KMS-11 (cell line): ENCODE data around the gene PRSS12.

ENCODE experiments used
- H2AFZ ChIP-seq: fragments of 200-600 bp; sonication (generic); 2 replicates; pipeline ENCODE4 v1.6.1; 2016; ENCODE audit warnings: antibody characterized with exemption, mixed run types, low read depth
- H3K27ac ChIP-seq: fragments of 200-600 bp; sonication (generic); 2 replicates; pipeline ENCODE4 v1.6.1; 2016; ENCODE audit warnings: mild to moderate bottlenecking, mixed run types
- H3K27me3 ChIP-seq: fragments of 200-600 bp; sonication (generic); 2 replicates; pipeline ENCODE4 v1.6.1; 2017; ENCODE audit warnings: mild to moderate bottlenecking, low read depth, mixed run types, moderate library complexity; ENCODE audit not compliant: insufficient read depth
- H3K36me3 ChIP-seq: fragments of 200-600 bp; sonication (generic); 2 replicates; pipeline ENCODE4 v1.6.1; 2017; ENCODE audit warnings: mild to moderate bottlenecking, mixed run types; ENCODE audit not compliant: insufficient read depth
- H3K4me1 ChIP-seq: fragments of 200-600 bp; sonication (generic); 2 replicates; pipeline ENCODE4 v1.6.1; 2016; ENCODE audit warnings: mild to moderate bottlenecking, low read depth, mixed run types; ENCODE audit not compliant: poor library complexity, severe bottlenecking
- H3K4me2 ChIP-seq: fragments of 200-600 bp; sonication (generic); 2 replicates; pipeline ENCODE4 v1.7.0; 2016; ENCODE audit warnings: mild to moderate bottlenecking, mixed run types
- H3K4me3 ChIP-seq: fragments of 200-600 bp; sonication (generic); IDR thresholded peaks from 2 replicates; pipeline ENCODE4 v1.6.1; 2017; ENCODE audit warnings: low read depth, low read length, mixed read lengths; ENCODE audit not compliant: insufficient read depth
- H3K79me2 ChIP-seq: fragments of 200-600 bp; sonication (generic); 2 replicates; pipeline ENCODE4 v1.6.1; 2016; ENCODE audit warnings: low read depth, mixed run types; ENCODE audit not compliant: insufficient read depth
- H3K9ac ChIP-seq: fragments of 200-600 bp; sonication (generic); 2 replicates; pipeline ENCODE4 v1.6.1; 2016; ENCODE audit warnings: mild to moderate bottlenecking, mixed run types
- H4K20me1 ChIP-seq: fragments of 200-600 bp; sonication (generic); 2 replicates; pipeline ENCODE4 v1.6.1; 2016; ENCODE audit warnings: mild to moderate bottlenecking, mixed run types; ENCODE audit not compliant: insufficient read depth
- CTCF ChIP-seq: fragments of 200-600 bp; sonication (generic); conservative IDR thresholded peaks from 2 replicates; pipeline ENCODE4 v1.6.1; 2017; ENCODE audit warnings: low read depth, mild to moderate bottlenecking, antibody characterized with exemption, low read length, moderate library complexity, mixed read lengths

PRSS12 gene

DNA sequence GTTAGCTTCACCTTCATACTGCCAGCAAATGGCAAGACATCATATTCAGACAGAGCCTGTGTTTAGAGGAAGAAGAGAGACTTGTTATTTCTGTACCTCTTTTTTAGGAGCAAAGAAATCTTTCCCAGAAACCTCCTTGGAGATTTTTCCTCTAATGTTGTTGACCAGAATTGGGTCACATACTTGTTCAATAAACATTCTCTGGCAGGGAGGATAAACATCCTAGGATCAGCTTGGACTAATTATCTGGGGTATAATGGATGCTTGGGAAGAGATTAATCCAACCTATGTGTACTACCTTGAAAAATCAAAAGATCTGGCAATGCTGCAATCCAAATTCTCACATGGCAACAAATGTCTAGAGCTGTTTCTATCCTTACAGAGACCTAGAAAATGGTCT lies 8.4 kb upstream of the PRSS12 start:
- H3K4me1 ChIP-seq, result no peaks in the 10 kb centered on the region
- no peak overlapping the region for H3K4me2 ChIP-seq
- no peak overlapping the region for H2AFZ ChIP-seq
- H3K9ac ChIP-seq, result no peak overlapping the region
- no peaks in the 10 kb centered on the region for H3K27me3 ChIP-seq
- H3K36me3 ChIP-seq, result no peaks in the 10 kb centered on the region
- no peak overlapping the region for H3K27ac ChIP-seq
- no peaks in the 10 kb centered on the region for H4K20me1 ChIP-seq
- no peaks in the 10 kb centered on the region for H3K79me2 ChIP-seq
- H3K4me3 ChIP-seq, result no peak overlapping the region
- TF ChIP-seq CTCF, result no peak

- no peak for TF ChIP-seq CTCF
- Histone ChIP-seq H3K27me3 (no peaks in the 10 kb centered on the region), H3K9ac (no peak overlapping the region), H3K4me1 (no peaks in the 10 kb centered on the region), H3K79me2 (no peaks in the 10 kb centered on the region), H3K36me3 (no peaks in the 10 kb centered on the region), H2AFZ (no peak overlapping the region), H3K4me2 (no peak overlapping the region), H3K4me3 (no peak overlapping the region), H3K27ac (no peak overlapping the region), H4K20me1 (no peaks in the 10 kb centered on the region)
These were observed 7.3 kb upstream of the PRSS12 start for GRCh38 chr4:118360106-118360505.

DNA sequence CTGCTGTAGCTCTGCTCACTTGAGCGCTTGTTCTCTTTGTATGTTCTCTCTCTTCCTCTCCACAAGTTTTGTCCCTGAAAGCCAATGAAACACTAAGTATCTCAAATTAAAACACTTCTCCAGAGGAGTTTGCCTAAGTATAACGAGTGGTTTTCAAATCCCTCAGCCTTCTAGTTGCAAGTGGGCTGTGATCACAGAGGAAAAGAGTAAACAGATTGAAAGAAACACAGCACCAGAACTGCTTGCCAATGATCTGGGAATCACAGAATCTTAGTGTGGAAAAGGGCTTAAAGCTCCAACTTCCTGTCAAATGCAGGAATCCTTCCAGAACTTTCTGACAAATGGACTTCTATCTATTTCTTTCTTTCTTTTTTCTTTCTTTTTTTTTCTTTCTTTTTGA lies 4.8 kb upstream of the PRSS12 start:
- no peak overlapping the region for H3K4me3 ChIP-seq
- no peak for TF ChIP-seq CTCF
- H3K79me2 ChIP-seq, result no peaks in the 10 kb centered on the region
- H3K36me3 ChIP-seq, result no peaks in the 10 kb centered on the region
- no peaks in the 10 kb centered on the region for H4K20me1 ChIP-seq
- H3K27me3 ChIP-seq, result no peaks in the 10 kb centered on the region
- H3K4me1 ChIP-seq, result no peaks in the 10 kb centered on the region
- H2AFZ ChIP-seq, result no peak overlapping the region
- H3K9ac ChIP-seq, result no peak overlapping the region
- no peak overlapping the region for H3K4me2 ChIP-seq
- H3K27ac ChIP-seq, result no peak overlapping the region

- no peak for TF ChIP-seq CTCF
- H3K4me3 ChIP-seq, result no peak overlapping the region
- H3K4me1 ChIP-seq, result no peaks in the 10 kb centered on the region
- H3K27me3 ChIP-seq, result no peaks in the 10 kb centered on the region
- no peak overlapping the region for H3K4me2 ChIP-seq
- no peaks in the 10 kb centered on the region for H4K20me1 ChIP-seq
- no peaks in the 10 kb centered on the region for H3K36me3 ChIP-seq
- no peak overlapping the region for H2AFZ ChIP-seq
- H3K79me2 ChIP-seq, result no peaks in the 10 kb centered on the region
- H3K27ac ChIP-seq, result no peak overlapping the region
- H3K9ac ChIP-seq, result no peak overlapping the region
These were observed 3.9 kb upstream of the PRSS12 start for GRCh38 chr4:118356731-118357130.

- Histone ChIP-seq H3K4me1 (no peaks in the 10 kb centered on the region), H3K27me3 (no peaks in the 10 kb centered on the region), H2AFZ (no peak overlapping the region), H3K4me3 (no peak overlapping the region), H3K27ac (no peak overlapping the region), H3K79me2 (no peaks in the 10 kb centered on the region), H4K20me1 (no peaks in the 10 kb centered on the region), H3K36me3 (no peaks in the 10 kb centered on the region), H3K4me2 (no peak overlapping the region), H3K9ac (no peak overlapping the region)
- TF ChIP-seq CTCF, result no peak
These were observed 3.3 kb upstream of the PRSS12 start for GRCh38 chr4:118356111-118356510.
